GM15510 (cell line): ENCODE measurements around the gene VSIG2.

Experiments
- POLR2A ChIP-seq: IDR thresholded peaks from 3 replicates; pipeline ENCODE4 v1.6.1; 2011; ENCODE audit warnings: borderline replicate concordance; ENCODE audit not compliant: insufficient read length; ENCODE audit errors: extremely low read depth

Gene VSIG2

DNA sequence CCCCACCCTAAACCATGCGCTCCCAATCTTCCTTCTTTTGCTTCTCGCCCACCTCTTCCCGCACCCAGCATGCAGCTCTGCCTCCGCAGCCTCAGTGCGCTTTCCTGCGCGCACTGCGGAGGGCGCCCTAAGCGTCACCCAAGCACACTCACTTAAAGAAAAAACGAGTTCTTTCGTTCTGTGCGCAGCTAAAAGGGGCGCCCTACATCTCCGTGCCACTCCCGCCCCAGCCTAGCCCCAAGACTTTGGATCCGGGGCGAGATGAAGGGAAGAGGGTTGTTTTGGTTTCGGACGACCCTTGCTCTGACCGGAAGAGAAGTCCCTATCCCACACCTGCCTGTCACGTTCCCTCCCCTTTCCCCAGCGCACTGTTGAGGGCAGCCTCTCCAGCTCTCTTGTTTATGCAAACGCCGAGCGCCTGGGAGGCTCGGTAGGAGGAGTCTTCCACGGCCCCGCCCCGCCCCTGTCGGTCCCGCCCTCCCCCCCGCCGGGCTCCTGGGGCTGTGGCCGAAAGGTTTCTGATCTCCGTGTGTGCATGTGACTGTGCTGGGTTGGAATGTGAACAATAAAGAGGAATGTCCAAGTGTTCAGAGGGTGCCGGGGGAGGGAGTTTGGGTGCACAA is 5.3 kb downstream of the VSIG2 start:
- peak; percentile 45 for TF ChIP-seq POLR2A

DNA sequence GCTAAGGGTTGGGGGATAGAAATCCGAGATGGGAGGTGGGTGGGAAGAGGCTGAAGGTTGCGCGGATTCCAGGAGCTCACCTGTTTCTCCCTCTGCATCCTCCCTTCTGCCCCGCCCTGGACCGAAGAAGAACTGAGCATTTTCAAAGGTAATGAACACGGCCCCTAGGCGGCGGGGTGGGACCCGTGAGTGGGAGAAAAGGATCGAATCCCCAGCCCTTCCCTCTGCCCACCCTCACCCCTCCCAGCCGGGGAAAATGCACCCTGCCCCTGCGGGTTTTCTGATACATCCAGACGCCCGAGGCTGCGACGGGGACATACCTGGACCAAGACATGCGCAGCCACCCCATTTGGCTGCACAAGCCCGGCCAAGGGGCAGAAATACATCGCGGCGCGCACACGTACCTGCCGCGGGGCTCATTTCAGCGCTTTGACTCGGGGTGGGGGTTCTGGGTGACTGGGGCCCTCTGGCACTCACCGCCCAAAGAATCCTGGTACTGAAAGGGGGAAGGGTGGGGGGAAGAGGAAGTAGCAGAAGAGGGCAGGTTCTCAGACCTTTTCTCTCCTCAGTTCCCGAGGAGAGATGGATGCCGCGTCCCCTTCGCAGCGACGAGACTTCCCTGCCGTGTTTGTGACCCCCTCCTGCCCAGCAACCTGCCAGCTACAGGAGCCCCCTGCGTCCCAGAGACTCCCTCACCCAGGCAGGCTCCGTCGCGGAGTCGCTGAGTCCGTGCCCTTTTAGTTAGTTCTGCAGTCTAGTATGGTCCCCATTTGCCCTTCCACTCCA is 6.0 kb downstream of the VSIG2 start:
- TF ChIP-seq POLR2A: peak; percentile 24

DNA sequence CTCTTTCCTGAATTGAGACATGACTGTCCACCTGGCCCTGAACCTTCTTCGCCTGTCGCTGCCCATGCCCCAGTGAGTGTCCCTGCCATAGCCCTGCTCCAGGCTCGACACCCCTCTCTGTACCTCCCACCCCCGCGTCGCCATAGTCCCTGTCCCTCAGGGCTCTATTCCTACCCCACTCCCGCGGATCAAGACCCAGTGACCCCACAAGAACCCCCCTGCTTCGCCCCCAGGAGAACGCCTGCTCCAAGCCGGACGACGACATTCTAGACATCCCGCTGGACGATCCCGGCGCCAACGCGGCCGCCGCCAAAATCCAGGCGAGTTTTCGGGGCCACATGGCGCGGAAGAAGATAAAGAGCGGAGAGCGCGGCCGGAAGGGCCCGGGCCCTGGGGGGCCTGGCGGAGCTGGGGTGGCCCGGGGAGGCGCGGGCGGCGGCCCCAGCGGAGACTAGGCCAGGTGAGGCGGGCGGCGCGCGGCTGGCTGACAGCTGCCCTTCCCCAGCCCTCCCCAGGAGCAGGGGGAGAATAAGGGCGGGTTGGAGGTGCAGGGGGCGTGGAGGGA is 6.7 kb downstream of the VSIG2 start:
- TF ChIP-seq POLR2A: no peak

DNA sequence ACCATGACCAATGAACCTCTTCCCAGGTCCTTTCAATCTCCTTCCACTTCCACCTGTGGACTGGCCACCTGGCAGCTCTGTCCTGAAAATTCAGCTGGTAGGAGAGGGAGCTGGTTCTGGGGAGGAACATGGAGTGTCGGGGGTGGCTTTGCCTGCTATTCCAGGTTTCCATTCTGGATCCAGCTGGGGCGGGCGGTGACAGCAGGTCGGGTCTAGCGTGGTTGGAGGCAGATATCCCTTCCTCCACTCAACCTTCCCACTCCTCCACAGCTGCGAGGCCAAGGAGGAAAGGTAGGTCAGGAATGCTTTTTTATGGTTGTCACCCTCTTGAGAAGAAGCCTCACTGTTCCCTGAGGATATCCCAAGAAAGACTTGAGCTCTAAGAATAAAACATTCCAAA is 9.0 kb downstream of the VSIG2 start:
- TF ChIP-seq POLR2A: no peak

DNA sequence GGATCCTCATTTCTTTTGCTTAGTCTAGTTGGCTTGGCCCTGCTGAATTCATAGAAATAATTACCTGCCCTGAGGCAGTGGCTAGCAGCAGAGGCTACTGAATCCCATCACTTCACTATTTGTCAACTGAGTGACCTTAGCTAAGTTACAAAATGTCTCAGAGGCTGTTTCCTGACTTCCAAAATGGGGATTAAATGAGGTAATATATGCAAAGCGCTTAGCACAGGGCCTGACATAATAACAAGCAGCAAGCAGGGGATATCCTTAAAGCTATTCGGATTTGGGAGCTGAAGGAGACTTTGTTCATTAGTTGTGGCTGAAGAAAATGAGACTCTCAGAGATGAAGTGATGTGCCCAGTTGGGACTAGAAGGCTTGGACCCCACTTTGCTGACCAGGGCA is 9.5 kb downstream of the VSIG2 start:
- TF ChIP-seq POLR2A: no peak

DNA sequence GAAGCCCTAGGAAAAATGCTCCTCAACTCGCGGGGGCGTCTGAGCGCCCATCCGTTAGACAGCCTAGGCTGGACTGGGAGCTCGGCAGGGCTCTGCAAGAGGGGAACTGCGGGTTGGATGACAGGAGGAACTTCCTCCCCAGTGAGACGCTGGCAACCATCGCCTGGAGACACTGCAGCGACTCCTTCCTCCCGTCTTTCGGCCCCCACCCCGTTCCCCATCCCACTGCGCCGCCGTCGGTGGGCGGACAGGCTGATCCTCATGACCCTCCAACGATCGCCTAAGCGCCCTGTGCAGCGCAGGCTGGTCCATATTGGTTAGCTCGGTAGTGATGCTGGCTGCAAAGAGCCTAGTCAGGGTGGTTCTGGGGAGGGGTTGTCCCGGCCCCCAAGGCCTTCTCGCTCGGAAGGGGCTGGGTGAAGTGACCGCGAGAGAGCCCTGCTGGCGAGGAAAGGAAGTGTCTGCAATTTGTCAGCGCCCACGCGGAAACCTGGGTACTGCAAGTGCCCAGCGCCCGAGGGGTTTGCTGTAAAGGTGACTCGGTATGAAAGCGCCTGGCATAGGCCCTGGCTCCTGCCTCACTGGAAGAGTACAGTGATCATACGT is 11.7 kb downstream of the VSIG2 start:
- TF ChIP-seq POLR2A: no peak

DNA sequence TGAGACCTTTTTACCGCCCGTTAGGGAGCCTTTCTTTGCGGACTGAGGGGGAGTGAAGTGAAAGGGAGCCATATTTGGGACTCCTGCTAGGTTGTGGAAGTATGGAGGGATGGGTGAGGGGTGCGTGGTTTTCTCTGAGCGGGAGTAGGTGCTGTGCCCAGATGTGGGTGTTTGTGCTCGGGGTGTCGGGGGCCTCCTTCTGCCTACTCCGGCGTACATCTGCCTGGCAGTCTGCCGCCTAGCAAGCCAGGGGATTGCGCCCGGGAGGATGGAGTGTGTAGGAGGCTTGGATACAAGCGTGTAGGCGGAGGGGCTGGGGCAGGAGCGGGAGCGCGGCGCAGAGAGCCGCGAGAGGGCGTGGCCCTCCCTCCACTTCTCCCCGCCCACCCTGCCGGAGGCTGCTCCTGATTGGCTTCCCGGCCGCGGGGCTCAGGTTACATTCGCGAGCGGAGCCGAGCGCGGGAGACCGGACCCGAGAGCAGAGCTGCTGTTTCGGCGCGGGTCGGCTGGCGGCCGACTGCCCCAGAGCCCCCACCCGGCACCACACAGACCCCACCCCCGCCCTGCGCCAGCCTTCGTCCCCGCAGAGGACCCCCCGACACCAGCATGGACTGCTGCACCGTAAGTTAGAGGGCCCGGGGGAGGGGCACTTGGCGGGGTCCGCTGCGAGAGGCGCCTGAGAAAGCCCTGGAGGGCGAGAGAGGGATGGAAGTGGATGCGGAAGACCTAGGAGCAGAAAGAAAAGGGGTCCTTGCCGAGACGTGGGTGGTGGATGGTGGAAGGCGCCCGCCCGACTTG is 12.4 kb downstream of the VSIG2 start, which contains the start of gene NRGN:
TSS of gene NRGN (plus strand) at position 464 of the 798 bp plus-strand sequence. CDS start at position 607, 143 bp downstream.
- TF ChIP-seq POLR2A: no peak

DNA sequence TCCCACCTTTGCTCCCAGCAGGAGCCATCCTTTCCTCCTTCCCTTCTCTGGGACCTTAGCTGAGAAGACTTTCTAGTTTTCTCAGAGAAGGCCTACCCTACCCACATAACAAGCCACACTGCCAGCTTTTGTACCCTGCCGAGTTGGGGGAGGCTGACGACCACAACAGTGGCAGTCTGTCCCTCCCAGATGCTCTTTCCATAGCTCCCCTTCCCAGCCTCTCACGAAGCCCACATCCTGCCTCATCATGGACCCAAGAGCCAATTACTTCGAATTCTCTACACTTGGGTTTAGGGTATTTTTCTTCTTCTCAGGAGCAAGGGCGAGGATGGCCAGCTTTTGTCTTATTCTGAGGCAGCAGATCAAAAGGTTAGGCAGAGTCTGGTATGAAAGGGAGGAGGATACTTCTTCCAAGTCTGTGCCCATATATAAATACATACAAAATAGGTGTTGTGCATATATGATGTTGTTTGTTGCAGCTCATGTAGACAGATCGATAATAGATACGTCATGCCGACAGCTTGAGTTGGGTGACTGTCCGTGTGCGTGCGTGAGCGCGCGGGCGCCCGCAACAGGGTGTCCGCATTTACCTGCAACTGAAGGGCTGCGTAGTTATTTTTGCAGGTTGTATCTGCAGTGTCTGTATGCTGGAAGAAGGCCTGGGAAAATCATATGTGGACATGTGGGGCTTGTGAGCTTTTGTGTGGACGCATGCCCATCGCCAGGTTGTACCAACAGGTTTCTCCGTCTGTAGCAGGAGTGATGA is 13.2 kb downstream of the VSIG2 start:
- no peak for TF ChIP-seq POLR2A

DNA sequence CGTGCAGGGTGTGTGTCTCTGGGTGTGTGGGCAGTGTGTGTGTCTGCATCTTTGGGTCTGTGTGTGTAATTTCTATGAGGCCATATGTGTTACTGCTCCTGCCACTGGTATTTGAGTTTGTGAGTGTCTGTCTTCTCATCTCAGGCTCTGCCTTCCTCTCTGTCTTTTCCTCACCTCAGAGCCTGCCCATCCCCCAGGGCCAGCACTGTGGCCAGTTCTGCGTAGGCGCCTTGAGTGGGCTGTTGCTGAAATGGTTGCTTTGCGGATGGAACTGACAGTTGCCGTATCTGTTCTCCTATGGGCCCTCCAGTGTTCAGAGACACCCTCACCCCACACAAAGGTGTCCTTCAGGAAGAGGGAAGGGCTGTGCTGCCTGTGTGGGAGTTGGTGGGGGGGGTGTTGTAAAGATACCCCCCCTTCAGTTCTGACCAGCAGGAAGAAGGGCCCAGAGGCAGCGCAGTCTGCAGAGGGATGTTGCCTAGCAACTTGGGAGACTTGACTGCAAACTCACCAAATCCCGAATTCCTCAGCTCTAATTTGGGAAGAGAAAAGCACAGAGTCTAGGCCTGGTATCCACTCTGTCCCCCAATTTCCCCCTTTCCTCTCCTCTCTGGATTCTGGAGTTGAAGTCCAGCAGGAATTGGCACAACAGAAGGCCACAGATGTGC is 14.3 kb downstream of the VSIG2 start:
- no peak for TF ChIP-seq POLR2A

DNA sequence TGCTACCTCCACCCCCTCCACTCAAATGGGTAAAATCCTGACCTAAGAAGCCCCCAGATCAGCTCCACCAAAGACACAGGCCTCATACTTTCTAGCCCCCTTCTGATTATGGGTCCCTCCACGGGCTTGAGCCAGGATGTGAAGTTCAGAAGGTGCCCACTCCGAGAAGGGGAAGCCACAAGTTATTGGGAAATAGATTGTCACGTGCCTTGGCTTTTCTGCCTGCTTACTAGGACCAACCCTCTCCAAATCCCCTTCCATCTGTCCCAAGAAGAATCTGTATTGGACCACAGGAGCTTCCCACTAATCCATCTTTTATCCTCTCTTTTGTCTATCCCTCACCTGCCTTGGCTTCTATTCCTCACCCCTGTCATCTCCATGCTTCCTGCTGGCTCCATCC is 15.3 kb downstream of the VSIG2 start:
- TF ChIP-seq POLR2A: no peak

DNA sequence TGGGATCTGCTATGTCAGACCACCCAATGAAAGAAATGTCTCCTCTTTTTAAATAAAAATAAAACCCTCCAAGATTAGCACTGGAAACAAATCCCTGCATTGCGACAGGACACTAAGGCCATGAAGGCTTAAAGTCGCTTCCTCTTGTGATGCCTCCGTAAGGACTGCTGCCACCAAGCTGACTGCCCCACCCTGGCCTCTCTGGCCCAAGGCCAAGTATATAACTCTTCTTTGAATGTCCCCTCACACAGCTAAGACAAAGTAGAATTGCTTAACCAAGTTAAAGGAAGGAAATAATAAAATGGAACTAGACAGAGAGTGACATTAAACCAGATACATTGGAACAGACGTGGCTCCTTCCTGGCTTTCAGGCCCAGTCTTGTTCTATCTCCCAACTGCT is 19.8 kb downstream of the VSIG2 start:
- no peak for TF ChIP-seq POLR2A

DNA sequence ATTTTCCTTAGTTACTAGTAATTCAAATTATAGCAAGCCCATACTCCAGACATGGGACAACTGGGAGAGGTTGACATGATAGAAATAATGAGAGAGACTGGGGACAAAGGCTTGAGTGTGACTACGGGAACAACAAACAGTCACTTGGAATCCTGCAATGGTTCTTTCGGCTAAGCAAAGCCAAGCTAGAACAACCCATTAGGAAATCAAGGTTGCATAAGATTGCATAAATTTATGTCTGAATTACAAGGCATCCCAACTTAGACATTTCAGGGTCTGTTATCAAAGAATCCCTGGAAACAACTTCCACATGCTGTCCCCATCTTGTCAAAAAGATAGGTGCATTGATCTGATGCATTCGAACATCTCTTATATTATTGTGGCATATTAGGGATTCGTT is 22.5 kb downstream of the VSIG2 start:
- no peak for TF ChIP-seq POLR2A

DNA sequence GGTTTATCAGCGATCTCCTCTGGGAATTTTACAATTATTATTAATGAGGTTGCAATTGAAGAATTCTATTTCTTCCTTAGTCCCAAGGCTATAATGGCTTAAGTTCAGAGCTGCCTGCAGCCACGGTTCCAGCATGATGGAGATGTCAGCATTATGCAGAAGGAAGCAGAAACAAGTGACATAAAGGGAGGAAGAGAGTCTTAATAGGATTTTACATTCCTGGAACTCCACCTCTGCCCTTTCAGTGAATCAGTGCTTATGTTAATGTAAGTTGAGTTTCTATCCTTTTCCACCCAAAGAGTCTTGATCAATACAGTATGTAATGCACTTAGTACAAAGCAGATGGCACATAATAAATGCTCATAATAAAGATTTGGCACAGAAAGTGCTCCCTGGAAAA is 23.9 kb downstream of the VSIG2 start:
- no peak for TF ChIP-seq POLR2A
